Mononuclear cell (primary cell): ENCODE measurements around the gene DPM3. TPM values are rescaled to one million over a fixed set of nuclear protein-coding genes. Genes with fewer than 3 reads are reported as not detected.

ENCODE experiments used
- H3K27me3 ChIP-seq: 2 replicates; pipeline ENCODE4 v1.6.0; 2011; ENCODE audit warnings: low read length, control low read depth; ENCODE audit not compliant: insufficient read depth
- H3K4me1 ChIP-seq: 2 replicates; pipeline ENCODE4 v1.5.1; 2011; ENCODE audit warnings: mild to moderate bottlenecking, low read length, control low read depth; ENCODE audit not compliant: insufficient read depth
- H3K4me3 ChIP-seq: 2 replicates; pipeline ENCODE4 v1.5.1; 2011; ENCODE audit warnings: mild to moderate bottlenecking, low read length, moderate library complexity
- H3K9me3 ChIP-seq: 2 replicates; pipeline ENCODE4 v1.5.1; 2011; ENCODE audit warnings: low read depth, mild to moderate bottlenecking, control low read depth, low read length
- total RNA-seq: library from RNA; depleted of rRNA; stranded (reverse); fragments of >200 nt; gene quantifications from one replicate; pipeline ENCODE4 v1.2.3, GENCODE V29; 2012

DPM3 gene
- total RNA-seq, 1 donor = 14.0 TPM

DNA sequence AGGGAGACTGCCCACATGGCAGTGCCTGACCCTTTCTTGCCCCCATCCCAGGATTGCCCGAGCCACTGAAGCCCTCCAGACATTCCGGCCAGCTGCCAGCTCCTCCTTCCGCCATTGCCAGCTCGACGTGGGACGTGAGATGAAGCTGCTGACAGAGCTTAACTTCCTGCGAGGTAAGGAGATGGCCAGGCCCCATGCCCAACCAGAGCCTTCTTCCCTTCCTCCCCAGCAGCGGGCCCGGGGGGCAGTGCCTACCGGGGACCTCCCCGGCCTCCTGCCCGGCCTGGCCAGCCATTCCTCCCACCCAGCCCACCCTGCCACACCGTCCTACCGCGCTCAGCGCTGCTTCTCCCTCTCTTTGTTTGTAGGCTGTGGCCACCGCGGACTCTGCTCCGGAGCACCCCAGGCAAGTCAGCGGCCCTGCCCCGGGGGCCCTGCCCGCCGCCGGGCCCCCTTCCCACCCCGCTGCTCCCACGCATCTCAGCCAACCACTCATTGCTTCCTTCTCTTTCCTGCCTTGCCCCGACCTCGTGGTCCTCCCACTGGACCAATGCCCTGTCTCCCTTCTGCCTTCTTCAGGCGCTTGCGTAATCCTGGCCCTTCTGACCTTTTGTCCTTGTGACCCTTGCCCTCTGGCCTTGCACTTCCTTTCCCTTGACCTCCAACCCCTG, 38.2 kb upstream of the DPM3 start:
- Histone ChIP-seq H3K4me3 (no peak overlapping the region), H3K4me1 (peaks cover 22% of the 10 kb centered on the region), H3K9me3 (no peaks in the 10 kb centered on the region), H3K27me3 (no peaks in the 10 kb centered on the region)

DNA sequence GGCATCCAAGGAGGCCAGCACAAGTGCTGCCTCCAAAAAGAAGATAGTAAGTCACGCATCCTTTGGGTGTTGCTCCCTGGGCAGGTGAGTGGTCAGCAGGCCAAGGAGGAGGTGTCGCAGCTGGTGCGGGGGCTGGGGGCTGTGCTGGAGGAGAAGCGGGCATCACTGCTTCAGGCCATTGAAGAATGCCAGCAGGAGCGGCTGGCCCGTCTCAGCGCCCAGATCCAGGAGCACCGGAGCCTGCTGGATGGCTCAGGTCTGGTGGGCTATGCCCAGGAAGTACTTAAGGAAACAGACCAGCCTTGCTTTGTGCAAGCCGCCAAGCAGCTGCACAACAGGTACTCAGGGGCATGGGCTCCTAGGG, 37.6 kb upstream of the DPM3 start:
- H3K9me3 ChIP-seq = no peaks in the 10 kb centered on the region
- H3K4me1 ChIP-seq = peaks cover 26% of the 10 kb centered on the region

GRCh38 chr1:155177192-155177917, 37.0 kb upstream of the DPM3 start:
- Histone ChIP-seq H3K9me3 (no peaks in the 10 kb centered on the region), H3K4me3 (no peak overlapping the region), H3K27me3 (no peaks in the 10 kb centered on the region), H3K4me1 (peaks cover 30% of the 10 kb centered on the region)

More for the DNA sequence above, 37.6 kb upstream of the DPM3 start:
- H3K4me3 ChIP-seq = no peak overlapping the region
- H3K27me3 ChIP-seq = no peaks in the 10 kb centered on the region

GRCh38 chr1:155176544-155177071, 36.3 kb upstream of the DPM3 start:
- Histone ChIP-seq H3K9me3 (no peaks in the 10 kb centered on the region), H3K4me1 (peaks cover 35% of the 10 kb centered on the region), H3K4me3 (no peak overlapping the region), H3K27me3 (no peaks in the 10 kb centered on the region)

DNA sequence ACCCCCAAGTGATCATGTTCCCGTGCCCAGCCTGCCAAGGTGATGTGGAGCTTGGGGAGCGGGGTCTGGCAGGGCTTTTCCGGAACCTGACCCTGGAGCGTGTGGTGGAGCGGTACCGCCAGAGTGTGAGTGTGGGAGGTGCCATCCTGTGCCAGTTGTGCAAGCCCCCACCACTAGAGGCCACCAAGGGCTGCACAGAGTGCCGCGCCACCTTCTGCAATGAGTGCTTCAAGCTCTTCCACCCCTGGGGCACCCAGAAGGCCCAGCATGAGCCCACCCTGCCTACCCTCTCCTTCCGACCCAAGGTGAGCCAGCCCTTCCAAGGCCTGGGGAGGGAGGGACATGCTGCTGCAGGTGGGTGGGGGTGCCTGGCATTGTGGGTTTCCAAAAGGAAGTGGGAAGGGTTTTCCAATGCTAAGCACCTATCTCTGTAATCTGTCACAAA, 35.6 kb upstream of the DPM3 start:
- H3K4me3 ChIP-seq = no peak overlapping the region
- H3K4me1 ChIP-seq = peaks cover 35% of the 10 kb centered on the region
- no peaks in the 10 kb centered on the region for H3K9me3 ChIP-seq
- H3K27me3 ChIP-seq = no peaks in the 10 kb centered on the region

DNA sequence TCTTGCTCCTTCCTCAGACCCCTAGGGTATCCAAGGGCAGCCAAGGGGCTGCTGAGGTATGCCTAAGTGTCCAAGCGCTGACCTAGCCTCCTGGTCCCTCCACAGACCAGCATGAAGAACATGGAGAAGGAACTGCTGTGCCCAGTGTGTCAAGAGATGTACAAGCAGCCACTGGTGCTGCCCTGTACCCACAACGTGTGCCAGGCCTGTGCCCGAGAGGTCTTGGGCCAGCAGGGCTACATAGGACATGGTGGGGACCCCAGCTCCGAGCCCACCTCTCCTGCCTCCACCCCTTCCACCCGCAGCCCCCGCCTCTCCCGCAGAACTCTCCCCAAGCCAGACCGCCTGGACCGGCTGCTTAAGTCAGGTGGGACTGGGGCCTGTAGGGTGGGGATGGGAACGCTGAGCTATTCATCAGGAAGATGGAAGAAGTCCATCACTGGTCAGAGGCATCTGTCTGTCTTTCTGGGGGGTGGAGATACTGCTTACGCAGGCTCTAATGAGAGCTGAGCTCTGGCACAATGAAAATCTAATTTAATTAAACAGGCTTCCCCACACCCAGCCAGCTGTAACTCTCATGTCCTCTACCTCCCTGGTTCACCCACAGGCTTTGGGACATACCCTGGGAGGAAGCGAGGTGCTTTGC, 35.1 kb upstream of the DPM3 start:
- H3K4me3 ChIP-seq = no peak overlapping the region
- H3K4me1 ChIP-seq = peaks cover 35% of the 10 kb centered on the region
- no peaks in the 10 kb centered on the region for H3K27me3 ChIP-seq
- no peaks in the 10 kb centered on the region for H3K9me3 ChIP-seq

DNA sequence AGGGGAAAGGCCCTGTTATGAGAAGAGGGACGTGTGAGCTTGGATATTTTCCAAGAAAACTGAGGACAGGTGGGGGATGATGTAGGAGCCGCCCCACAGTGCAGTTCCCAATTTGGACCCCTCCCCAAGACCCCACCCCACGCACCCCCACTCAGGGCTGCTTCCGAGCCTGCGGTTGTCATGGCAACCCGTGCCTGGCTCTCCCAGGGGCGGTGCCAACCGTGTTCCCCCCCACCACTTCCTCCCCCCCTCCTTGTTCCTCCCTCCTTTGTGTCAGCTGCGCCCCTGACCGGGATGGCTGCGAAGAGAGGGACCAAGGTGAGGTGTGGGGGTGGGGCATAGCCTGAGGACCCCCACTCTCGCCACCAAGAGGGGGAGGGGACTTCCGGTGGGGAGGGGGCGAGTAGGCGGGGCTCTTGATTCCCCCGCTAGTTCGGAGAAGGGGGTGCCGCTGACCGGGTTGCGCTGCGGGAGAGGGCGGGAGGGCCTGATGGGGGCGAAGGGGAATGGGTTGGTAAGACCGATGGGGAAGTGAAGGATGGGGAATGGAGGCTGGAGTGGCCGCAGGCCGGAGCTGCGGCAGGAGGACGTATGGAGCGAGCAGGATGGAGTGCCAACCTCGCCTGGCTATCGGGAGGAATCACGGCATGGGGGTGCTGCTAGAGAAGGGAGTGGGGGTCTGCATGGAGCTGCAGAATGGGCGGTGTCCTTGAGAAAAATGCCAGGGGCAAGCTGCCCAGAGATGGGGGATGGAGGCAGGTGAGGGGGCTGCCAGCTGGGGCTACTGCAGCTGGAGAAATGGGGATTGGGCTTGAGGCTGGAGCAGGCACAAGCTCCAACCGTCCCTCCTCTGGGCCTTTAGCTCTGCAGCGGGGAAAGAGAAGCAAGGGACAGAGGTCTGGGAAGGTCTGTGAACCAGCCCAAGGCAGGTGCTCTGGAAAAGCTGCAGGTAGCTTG, 34.3 kb upstream of the DPM3 start:
- Histone ChIP-seq H3K4me1 (peaks cover 35% of the 10 kb centered on the region), H3K4me3 (peak overlapping the region; percentile 97), H3K27me3 (no peaks in the 10 kb centered on the region), H3K9me3 (no peaks in the 10 kb centered on the region)

GRCh38 chr1:155173478-155174323, 33.4 kb upstream of the DPM3 start, which contains the start of gene TRIM46:
TRIM46 (plus strand) TSS chr1:155173849; CDS start chr1:155173967, 118 bp downstream.
- H3K27me3 ChIP-seq = no peaks in the 10 kb centered on the region
- no peaks in the 10 kb centered on the region for H3K9me3 ChIP-seq
- peaks cover 35% of the 10 kb centered on the region for H3K4me1 ChIP-seq
- H3K4me3 ChIP-seq = peak within 1 kb of the TSS; percentile 97

DNA sequence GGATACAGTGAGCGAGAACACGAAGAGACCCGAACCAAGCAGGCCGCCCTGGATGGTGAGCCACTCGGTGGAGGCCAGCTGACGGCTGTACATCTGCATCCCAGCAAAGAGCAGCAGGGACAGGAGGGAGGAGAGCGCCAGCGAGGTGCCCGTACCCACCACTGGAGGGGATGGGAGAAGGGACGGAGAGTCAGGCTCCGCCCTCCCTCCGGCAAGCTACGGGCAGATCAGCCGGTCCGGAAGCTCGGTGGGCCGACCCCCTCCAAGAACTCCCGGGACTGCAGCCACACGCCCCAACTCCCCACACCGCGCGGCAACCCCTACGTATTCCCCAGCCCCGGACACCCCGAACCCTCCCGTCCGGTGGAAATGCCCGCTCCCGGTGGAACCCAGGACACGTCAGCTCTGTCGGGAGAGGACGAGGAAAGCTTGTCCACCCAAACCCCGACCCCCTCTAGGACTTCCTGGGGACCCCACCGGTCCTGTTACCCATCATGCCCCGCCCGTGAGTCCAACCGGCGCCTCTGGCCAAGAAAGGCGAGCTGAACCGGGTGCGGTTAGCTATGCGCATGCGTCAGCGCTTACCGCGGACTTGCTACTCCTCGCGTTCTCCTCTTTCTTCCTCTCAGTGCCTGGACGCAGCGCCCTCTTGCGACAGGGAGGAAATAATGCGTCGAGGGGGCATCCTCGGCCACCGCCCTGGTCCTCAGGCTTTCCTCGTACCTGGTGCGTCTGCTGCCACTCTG, 32.6 kb upstream of the DPM3 start, which contains the start of gene KRTCAP2:
Gene KRTCAP2, minus strand, starts transcription at position 573 of the 746 bp plus-strand sequence. Its CDS starts 80 bp downstream, at position 493.
- H3K9me3 ChIP-seq = no peaks in the 10 kb centered on the region
- H3K27me3 ChIP-seq = no peaks in the 10 kb centered on the region
- H3K4me1 ChIP-seq = peaks cover 36% of the 10 kb centered on the region
- H3K4me3 ChIP-seq = peak within 1 kb of the TSS; percentile 97

- Histone ChIP-seq H3K9me3 (no peaks in the 10 kb centered on the region), H3K4me3 (peak overlapping the region; percentile 97), H3K4me1 (peaks cover 42% of the 10 kb centered on the region), H3K27me3 (no peaks in the 10 kb centered on the region)
These were observed 31.8 kb upstream of the DPM3 start for GRCh38 chr1:155171836-155172731.

GRCh38 chr1:155170806-155171205, 30.5 kb upstream of the DPM3 start:
- H3K4me1 ChIP-seq = peaks cover 42% of the 10 kb centered on the region
- H3K4me3 ChIP-seq = no peak overlapping the region
- H3K9me3 ChIP-seq = no peaks in the 10 kb centered on the region
- H3K27me3 ChIP-seq = no peaks in the 10 kb centered on the region

DNA sequence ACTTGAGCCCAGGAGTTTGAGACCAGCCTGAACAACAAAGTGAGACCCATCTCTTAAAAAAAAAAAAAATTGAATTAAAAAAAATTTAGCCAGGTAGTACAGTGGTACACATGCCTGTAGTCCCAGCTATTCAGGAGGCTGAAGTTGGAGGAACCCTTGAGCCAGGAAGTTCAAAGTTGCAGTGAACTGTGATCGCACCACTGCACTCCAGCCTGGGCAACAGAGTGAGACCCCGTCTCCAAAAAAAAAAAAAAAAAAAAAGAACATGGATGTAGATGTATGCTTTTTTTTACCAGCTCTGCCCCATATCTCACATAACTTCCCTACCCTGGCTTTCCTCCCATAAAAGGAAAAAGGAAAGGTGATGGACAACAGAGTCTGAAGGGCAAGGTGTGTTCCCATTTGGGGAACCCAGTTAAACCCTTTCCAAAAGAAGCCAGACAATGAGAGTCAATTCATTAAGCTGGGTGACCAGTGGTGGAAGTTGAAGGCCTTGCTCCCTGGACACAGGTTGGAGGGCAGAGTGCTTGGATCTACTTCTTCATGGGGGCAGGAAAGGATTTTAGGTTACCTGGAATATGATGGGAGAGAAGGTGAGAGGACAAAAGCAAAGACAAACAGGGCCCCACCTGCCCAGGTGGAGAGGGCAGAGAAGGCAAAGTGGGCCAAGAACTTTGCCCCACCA, 29.9 kb upstream of the DPM3 start:
- no peaks in the 10 kb centered on the region for H3K27me3 ChIP-seq
- peaks cover 42% of the 10 kb centered on the region for H3K4me1 ChIP-seq
- H3K4me3 ChIP-seq = no peak overlapping the region
- H3K9me3 ChIP-seq = no peaks in the 10 kb centered on the region
